ENCODE data around the gene BIN1. TPM values are rescaled to one million over a fixed set of nuclear protein-coding genes. Genes with fewer than 3 reads are reported as not detected.

Gene BIN1
- total RNA-seq, 1 donor from 2014 or later: 99.0 TPM

DNA sequence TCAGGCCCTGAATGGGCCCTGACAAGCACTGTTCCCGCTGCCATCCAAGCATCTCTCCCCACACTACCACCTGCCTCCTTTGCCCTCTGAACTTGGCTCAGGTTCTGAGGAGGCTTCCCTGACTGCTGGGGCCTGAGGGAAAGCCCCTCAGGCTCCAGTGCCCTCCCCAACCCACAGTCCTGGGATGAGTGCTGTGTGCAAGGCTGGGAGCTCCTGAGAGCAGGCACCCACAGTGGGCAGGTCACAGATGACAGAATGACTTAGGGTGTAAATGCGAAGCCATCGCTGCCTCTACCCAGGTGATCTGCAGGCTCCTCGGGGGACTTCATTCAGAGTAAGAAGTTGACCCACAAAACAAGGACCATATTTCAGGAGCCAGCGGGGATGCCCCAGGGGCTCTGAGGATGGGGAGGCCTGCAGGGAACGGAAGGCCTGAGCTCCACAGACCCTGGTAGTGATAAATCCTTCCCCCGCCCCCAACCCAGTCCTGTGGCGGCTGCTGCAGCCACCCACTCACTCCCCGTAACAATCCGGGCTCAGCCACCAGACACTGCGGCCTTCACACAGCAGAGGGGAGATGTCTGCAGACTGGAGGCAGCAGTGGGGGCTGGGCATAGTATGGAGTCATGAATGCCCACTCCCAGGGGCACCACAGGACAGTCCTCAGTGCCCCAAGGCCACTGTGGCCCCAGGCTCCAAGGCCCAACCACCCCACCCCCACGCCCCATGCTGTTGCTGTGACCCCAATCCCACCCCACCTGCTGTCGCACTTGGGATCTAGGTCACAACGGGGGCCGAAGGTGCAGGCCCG is 8.9 kb downstream of the BIN1 start:
- no peak overlapping the region for H3K4me3 ChIP-seq (ENCODE audit: low read depth, low read length)
- TF ChIP-seq, protein P1, sequence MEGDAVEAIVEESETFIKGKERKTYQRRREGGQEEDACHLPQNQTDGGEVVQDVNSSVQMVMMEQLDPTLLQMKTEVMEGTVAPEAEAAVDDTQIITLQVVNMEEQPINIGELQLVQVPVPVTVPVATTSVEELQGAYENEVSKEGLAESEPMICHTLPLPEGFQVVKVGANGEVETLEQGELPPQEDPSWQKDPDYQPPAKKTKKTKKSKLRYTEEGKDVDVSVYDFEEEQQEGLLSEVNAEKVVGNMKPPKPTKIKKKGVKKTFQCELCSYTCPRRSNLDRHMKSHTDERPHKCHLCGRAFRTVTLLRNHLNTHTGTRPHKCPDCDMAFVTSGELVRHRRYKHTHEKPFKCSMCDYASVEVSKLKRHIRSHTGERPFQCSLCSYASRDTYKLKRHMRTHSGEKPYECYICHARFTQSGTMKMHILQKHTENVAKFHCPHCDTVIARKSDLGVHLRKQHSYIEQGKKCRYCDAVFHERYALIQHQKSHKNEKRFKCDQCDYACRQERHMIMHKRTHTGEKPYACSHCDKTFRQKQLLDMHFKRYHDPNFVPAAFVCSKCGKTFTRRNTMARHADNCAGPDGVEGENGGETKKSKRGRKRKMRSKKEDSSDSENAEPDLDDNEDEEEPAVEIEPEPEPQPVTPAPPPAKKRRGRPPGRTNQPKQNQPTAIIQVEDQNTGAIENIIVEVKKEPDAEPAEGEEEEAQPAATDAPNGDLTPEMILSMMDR (conservative IDR thresholded peaks at IDR 0.05; ENCODE audit: low read depth, low read length): no peak
- DNase-seq (ENCODE audit: low read depth): no peak

DNA sequence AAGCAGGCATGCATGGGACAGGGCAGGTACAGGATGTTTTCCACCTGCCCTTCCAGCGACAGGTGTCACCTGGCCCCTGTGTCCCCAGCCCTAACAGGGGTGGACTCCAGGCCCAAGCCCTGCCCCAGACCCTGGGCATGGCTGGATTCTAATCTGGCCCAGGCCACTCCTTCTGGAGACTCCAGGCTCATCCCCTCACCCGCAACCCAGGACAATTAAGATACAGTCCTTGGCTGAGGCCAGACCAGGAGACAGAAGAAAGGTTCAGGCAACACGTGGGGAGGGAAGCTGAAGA is 9.5 kb downstream of the BIN1 start:
- TF ChIP-seq, protein P1 (conservative IDR thresholded peaks at IDR 0.05; ENCODE audit: low read depth, low read length): no peak
- no peak overlapping the region for H3K4me3 ChIP-seq (ENCODE audit: low read depth, low read length)
- no peak for DNase-seq (ENCODE audit: low read depth)

DNA sequence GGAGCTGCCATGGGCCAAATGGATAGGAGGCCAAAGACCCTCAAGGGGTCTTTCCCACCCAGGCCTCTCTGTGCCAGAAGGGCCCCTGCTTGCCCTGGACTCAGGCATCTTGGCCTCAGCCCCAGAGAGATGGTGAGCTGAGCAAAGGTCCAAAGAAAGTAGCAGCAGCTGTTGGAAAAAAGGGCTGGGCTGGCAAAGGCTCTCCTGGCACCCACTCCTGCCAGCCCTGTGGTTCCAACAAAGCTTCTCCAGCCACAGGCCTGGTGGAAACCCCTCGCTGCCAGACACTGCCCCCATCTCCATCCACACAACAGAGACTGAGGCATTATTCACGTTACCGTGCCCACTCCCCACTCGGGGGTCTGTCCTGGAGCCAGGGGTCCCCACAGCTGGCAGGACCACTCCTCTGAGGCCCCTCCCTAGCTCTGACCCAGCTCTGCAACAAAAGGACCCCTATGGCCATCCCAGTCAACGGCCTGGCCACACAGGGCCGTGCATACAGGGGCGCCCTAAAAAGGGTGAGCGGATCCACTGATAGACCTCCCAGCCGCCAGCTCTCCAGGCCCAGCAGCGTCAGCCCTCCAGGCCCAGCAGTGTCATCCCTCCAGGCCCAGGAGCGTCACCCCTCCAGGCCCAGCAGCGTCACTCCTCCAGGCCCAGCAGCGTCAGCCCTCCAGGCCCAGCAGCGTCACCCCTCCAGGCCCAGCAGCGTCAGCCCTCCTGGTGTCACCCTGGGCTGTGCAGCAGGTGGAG is 10.1 kb downstream of the BIN1 start:
- H3K4me3 ChIP-seq (ENCODE audit: low read depth, low read length): no peak overlapping the region
- TF ChIP-seq, protein P1 (conservative IDR thresholded peaks at IDR 0.05; ENCODE audit: low read depth, low read length): no peak

DNA sequence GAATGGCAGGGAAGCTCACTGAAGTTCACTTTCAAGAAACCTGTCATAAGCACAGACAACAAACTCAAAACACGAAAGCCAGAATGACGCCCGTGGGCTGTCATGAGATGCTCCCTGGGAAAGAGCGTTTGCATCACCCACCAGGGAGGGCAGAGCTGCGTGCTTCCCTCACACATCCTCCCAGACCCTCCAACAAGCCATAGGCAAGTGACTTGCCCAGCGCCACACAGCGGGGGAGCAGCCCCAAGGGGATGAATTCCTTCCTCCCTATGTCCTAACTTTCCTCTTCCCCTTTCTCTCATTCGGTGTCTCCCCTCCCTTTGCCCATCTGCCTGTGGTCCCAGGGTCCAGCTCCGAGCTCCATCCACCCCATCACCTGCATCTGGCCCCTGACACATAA is 10.7 kb downstream of the BIN1 start:
- TF ChIP-seq, protein P1 (conservative IDR thresholded peaks at IDR 0.05; ENCODE audit: low read depth, low read length): no peak
- H3K4me3 ChIP-seq (ENCODE audit: low read depth, low read length): no peak overlapping the region
- DNase-seq (ENCODE audit: low read depth): no peak

More for the DNA sequence above, 10.1 kb downstream of the BIN1 start:
- DNase-seq (ENCODE audit: low read depth): no peak

DNA sequence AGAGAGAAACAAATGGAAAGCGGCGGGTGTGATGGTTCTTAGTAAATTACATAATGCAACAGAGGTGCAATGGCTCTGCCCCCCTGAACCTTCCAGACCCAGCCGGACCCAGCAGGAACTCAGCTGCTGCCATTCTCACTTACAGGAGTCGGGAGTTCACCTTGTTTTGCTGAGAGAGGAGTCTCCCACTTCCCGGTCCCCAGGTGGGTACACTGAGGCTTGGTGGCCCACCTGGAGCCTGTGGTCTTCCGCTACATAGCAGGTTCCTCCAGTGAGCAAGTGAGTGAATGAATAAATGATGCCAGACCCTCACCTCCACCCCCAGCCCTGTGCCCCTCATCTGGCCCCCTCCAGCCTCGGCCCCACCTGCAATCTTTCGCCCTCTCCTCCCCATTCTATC is 11.2 kb downstream of the BIN1 start:
- no peak for DNase-seq (ENCODE audit: low read depth)
- no peak overlapping the region for H3K4me3 ChIP-seq (ENCODE audit: low read depth, low read length)
- TF ChIP-seq, protein P1 (conservative IDR thresholded peaks at IDR 0.05; ENCODE audit: low read depth, low read length): no peak

DNA sequence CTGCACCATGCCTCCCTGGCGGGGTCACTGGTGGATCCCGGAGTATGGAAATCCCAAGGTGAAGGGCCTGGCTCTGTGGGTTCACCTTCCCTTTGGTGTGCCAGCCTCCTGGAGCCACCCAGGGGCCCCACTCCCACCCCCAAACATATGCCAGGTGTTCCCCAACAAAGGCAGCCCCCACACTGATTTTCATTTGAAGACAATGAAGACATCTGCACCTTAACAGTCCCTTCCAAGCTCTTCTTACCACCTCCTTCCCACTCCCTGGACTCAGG is 11.7 kb downstream of the BIN1 start:
- TF ChIP-seq, protein P1 (conservative IDR thresholded peaks at IDR 0.05; ENCODE audit: low read depth, low read length): no peak
- no peak for DNase-seq (ENCODE audit: low read depth)
- no peak overlapping the region for H3K4me3 ChIP-seq (ENCODE audit: low read depth, low read length)
